GM19043 (cell line): ENCODE data around the gene MRTO4.
"Not testable (repeated sequence)": the region's sequence is repeated elsewhere in the genome, so short reads cannot be mapped to it uniquely, and the experiment has no call there.

Experiments used
- ATAC-seq: cut with Tn5 transposase; IDR thresholded peaks from one replicate; pipeline ENCODE4 v1.9.1; 2021; ENCODE audit warnings: low read depth; ENCODE audit not compliant: unreplicated experiment

Gene MRTO4

GRCh38 chr1:19222979-19223824 is 28.4 kb upstream of the MRTO4 start:
- no peak for ATAC-seq

- ATAC-seq, result no peak
These were observed 22.4 kb upstream of the MRTO4 start for GRCh38 chr1:19229229-19229628.

- no peak for ATAC-seq
These were observed 21.7 kb upstream of the MRTO4 start for GRCh38 chr1:19229828-19230325.

- not testable (repeated sequence) for ATAC-seq
These were observed 19.7 kb upstream of the MRTO4 start for GRCh38 chr1:19231736-19232523.

- no peak for ATAC-seq
These were observed 19.1 kb upstream of the MRTO4 start for GRCh38 chr1:19232524-19232846.

GRCh38 chr1:19234224-19234623 is 17.4 kb upstream of the MRTO4 start:
- ATAC-seq, result no peak

- no peak for ATAC-seq
These were observed 11.7 kb upstream of the MRTO4 start for GRCh38 chr1:19239876-19240275.

- no peak for ATAC-seq
These were observed 10.7 kb upstream of the MRTO4 start for GRCh38 chr1:19240673-19241538.

GRCh38 chr1:19250629-19251304 is 838 bp upstream of the MRTO4 start:
- no peak for ATAC-seq

- no peak for ATAC-seq
These were observed 2.8 kb downstream of the MRTO4 start for GRCh38 chr1:19254416-19254815.

GRCh38 chr1:19255288-19255687 is 3.7 kb downstream of the MRTO4 start:
- no peak for ATAC-seq

- not testable (repeated sequence) for ATAC-seq
These were observed 4.7 kb downstream of the MRTO4 start for GRCh38 chr1:19256301-19256700.

GRCh38 chr1:19257178-19257914 is 5.7 kb downstream of the MRTO4 start:
- no peak for ATAC-seq

GRCh38 chr1:19258353-19258752 is 6.7 kb downstream of the MRTO4 start:
- ATAC-seq, result no peak

- no peak for ATAC-seq
These were observed 8.9 kb downstream of the MRTO4 start for GRCh38 chr1:19260211-19261138.

GRCh38 chr1:19262047-19262446 is 10.4 kb downstream of the MRTO4 start:
- ATAC-seq, result no peak

- no peak for ATAC-seq
These were observed 11.1 kb downstream of the MRTO4 start for GRCh38 chr1:19262744-19263143.

- no peak for ATAC-seq
These were observed 16.8 kb downstream of the MRTO4 start for GRCh38 chr1:19268445-19268844.
